Endodermal cell (in vitro differentiated cells): ENCODE measurements around the gene NOVA1. TPM values are rescaled to one million over a fixed set of nuclear protein-coding genes. Genes with fewer than 3 reads are reported as not detected.

Source experiments
- DNase-seq: peaks from one replicate; pipeline ENCODE4 v3.0.0-alpha.2; 2017
- H3K27ac ChIP-seq: 2 replicates; pipeline ENCODE4 v1.5.1; 2013; ENCODE audit warnings: mild to moderate bottlenecking, low read depth, low read length, moderate library complexity
- H3K27me3 ChIP-seq: 2 replicates; pipeline ENCODE4 v1.6.1; 2013; ENCODE audit warnings: mild to moderate bottlenecking, low read length, moderate library complexity; ENCODE audit not compliant: insufficient read depth, control insufficient read depth, poor library complexity, severe bottlenecking
- H3K36me3 ChIP-seq: 2 replicates; pipeline ENCODE4 v1.7.0; 2013; ENCODE audit warnings: mild to moderate bottlenecking, low read length, moderate library complexity; ENCODE audit not compliant: control insufficient read depth, insufficient read depth
- H3K4me1 ChIP-seq: one replicate; pipeline ENCODE4 v1.7.0; 2013; ENCODE audit warnings: low read length; ENCODE audit not compliant: control insufficient read depth, insufficient read depth
- H3K4me3 ChIP-seq: 2 replicates; pipeline ENCODE4 v1.5.1; 2013; ENCODE audit warnings: mild to moderate bottlenecking, low read length, moderate library complexity
- H3K9ac ChIP-seq: 2 replicates; pipeline ENCODE4 v1.6.1; 2013; ENCODE audit warnings: mild to moderate bottlenecking, low read length, moderate library complexity; ENCODE audit not compliant: poor library complexity, severe bottlenecking; ENCODE audit errors: extremely low read depth
- H3K9me3 ChIP-seq: 2 replicates; pipeline ENCODE4 v1.6.1; 2013; ENCODE audit warnings: mild to moderate bottlenecking, low read length, moderate library complexity; ENCODE audit not compliant: control insufficient read depth
- H3K27ac Mint-ChIP-seq: 2 replicates; pipeline ENCODE4 v1.8.0; 2020; ENCODE audit warnings: mixed read lengths
- H3K27me3 Mint-ChIP-seq: 2 replicates; pipeline ENCODE4 v1.8.0; 2021; ENCODE audit warnings: mild to moderate bottlenecking, mixed read lengths; ENCODE audit not compliant: insufficient read depth
- H3K36me3 Mint-ChIP-seq: 2 replicates; pipeline ENCODE4 v1.8.0; 2020; ENCODE audit warnings: low read depth, mixed read lengths
- H3K4me1 Mint-ChIP-seq: 2 replicates; pipeline ENCODE4 v1.8.0; 2020; ENCODE audit warnings: mixed read lengths
- H3K4me3 Mint-ChIP-seq: 2 replicates; pipeline ENCODE4 v1.8.0; 2020; ENCODE audit warnings: mild to moderate bottlenecking, moderate library complexity, mixed read lengths
- H3K9me3 Mint-ChIP-seq: 2 replicates; pipeline ENCODE4 v1.8.0; 2020; ENCODE audit warnings: mild to moderate bottlenecking, mixed read lengths
- CTCF ChIP-seq: fragments of 200-600 bp; sonication (generic); conservative IDR thresholded peaks from 2 replicates; pipeline ENCODE4 v1.5.0; 2021; ENCODE audit warnings: antibody characterized with exemption, mild to moderate bottlenecking
- WGBS, 2 experiments: methylation state at CpG; one replicate each; pipeline versions ENCODE4 v1.1.5 to v1.1.7; 2013; ENCODE audit warnings: missing lambda C conversion rate in 2 of 2, mixed read lengths in 1 of 2; ENCODE audit not compliant: insufficient coverage in 1 of 2, insufficient read length in 1 of 2; 5-methylcytosine and 5-hydroxymethylcytosine counted together
- total RNA-seq, 2 donors: library from RNA; stranded (reverse); fragmentation: NEBNext Ultra II Directional in 1 of 2; extraction: Animal tissue kit (Norgen Biotek cat#: 25700) in 1 of 2; gene quantifications; 2 replicates in 1 of 2; 3 replicates in 1 of 2; pipeline ENCODE4 v1.2.1, GENCODE V29; 2021

Gene NOVA1
- total RNA-seq, 2 donors from 2014 or later: 25.4 to 25.5 TPM

GRCh38 chr14:26589925-26590324 lies 7.9 kb downstream of the NOVA1 start:
- peaks cover 15% of the 10 kb centered on the region for H3K4me1 Mint-ChIP-seq
- no peaks in the 10 kb centered on the region for H3K9me3 ChIP-seq
- no peak overlapping the region for H3K9ac ChIP-seq
- peaks cover 5% of the 10 kb centered on the region for H3K4me1 ChIP-seq
- H3K36me3 Mint-ChIP-seq: peaks cover 2% of the 10 kb centered on the region
- no peak overlapping the region for H3K27ac Mint-ChIP-seq
- no peak overlapping the region for H3K4me3 ChIP-seq
- no peaks in the 10 kb centered on the region for H3K27me3 Mint-ChIP-seq
- peak overlapping the region; percentile 32 for H3K27ac ChIP-seq
- no peak for TF ChIP-seq CTCF
- WGBS, 2 experiments: 100% methylated on average over 1 of the region's 1 CpG
- H3K36me3 ChIP-seq: peaks cover 4% of the 10 kb centered on the region
- no peaks in the 10 kb centered on the region for H3K27me3 ChIP-seq
- no peaks in the 10 kb centered on the region for H3K9me3 Mint-ChIP-seq
- no peak overlapping the region for H3K4me3 Mint-ChIP-seq
- no peak for DNase-seq

DNA sequence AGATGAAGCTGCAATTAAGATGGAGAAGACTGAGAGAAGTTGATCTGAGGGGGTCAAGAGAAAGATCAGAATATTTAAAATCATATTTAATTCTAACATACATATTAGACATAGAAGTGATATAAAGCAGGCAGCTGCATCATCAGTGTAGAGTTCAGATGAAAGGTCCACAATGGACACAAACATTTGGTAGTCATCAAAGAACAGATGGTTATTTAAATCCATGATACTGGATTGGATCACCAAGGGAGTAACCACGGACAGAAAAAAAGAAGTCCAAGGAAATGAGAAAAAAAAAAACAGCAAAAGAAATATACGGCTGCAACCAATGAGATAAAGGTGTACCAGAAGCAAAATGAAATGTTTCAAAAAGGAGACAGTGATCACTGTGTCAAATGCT lies 20.1 kb downstream of the NOVA1 start:
- WGBS, 2 experiments: 93 to 100% methylated on average over 2 of the region's 2 CpGs
- no peak for DNase-seq
- no peak overlapping the region for H3K27ac ChIP-seq
- no peak for TF ChIP-seq CTCF
- Mint-ChIP-seq H3K4me3 (no peak overlapping the region), H3K36me3 (no peaks in the 10 kb centered on the region), H3K4me1 (peaks cover 4% of the 10 kb centered on the region), H3K27me3 (no peaks in the 10 kb centered on the region), H3K9me3 (no peaks in the 10 kb centered on the region), H3K27ac (no peak overlapping the region)
- no peaks in the 10 kb centered on the region for H3K9me3 ChIP-seq
- H3K36me3 ChIP-seq: no peaks in the 10 kb centered on the region
- H3K4me1 ChIP-seq: no peaks in the 10 kb centered on the region
- no peak overlapping the region for H3K9ac ChIP-seq
- no peaks in the 10 kb centered on the region for H3K27me3 ChIP-seq
- no peak overlapping the region for H3K4me3 ChIP-seq

DNA sequence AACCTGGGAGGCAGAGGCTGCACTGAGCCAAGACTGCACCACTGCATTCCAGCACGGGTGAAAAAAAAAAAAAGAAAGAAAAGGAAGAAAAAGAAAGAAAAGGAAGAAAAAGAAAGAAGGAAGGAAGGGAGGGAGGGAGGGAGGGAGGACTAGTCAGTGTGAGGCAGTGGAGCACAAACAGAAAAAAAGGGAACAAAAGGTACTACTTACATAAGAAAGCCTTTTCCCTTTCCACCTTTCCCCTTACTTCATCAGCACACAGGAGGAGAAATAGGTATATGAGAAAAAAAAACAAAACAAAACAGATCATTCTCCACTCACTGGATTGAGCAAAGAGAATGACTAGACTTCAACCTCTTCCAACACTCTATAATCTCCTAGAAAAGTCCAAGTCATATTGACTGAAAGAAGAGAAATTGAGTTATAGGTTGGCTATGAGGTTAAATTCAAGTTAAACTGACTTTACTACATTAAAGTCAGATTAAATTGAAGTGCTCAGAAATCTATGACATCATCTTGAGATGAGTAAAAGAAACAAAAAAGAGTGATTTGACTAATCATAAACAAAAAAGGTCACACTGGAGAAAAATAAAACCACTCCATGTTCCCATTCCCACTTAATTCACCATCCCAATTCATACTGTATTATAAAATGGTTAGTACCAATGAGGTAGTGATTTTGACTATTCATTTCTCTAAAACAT lies 43.6 kb downstream of the NOVA1 start:
- no peak overlapping the region for H3K4me3 ChIP-seq
- no peaks in the 10 kb centered on the region for H3K36me3 ChIP-seq
- no peak overlapping the region for H3K4me3 Mint-ChIP-seq
- H3K9ac ChIP-seq: no peak overlapping the region
- H3K9me3 Mint-ChIP-seq: no peaks in the 10 kb centered on the region
- H3K27ac ChIP-seq: no peak overlapping the region
- H3K4me1 Mint-ChIP-seq: no peaks in the 10 kb centered on the region
- H3K27me3 Mint-ChIP-seq: no peaks in the 10 kb centered on the region
- no peak overlapping the region for H3K27ac Mint-ChIP-seq
- WGBS, 2 experiments: 70 to 86% methylated on average over 1 of the region's 1 CpG
- DNase-seq: no peak
- H3K36me3 Mint-ChIP-seq: peaks cover 2% of the 10 kb centered on the region
- no peaks in the 10 kb centered on the region for H3K9me3 ChIP-seq
- no peak for TF ChIP-seq CTCF
- no peaks in the 10 kb centered on the region for H3K27me3 ChIP-seq
- H3K4me1 ChIP-seq: no peaks in the 10 kb centered on the region
